HG02981 (cell line): ENCODE results near the gene CERT1.

Experiments
- ATAC-seq: cut with Tn5 transposase; IDR thresholded peaks from one replicate; pipeline ENCODE4 v1.9.1; 2021; ENCODE audit warnings: mild to moderate bottlenecking, moderate library complexity; ENCODE audit not compliant: unreplicated experiment

The CERT1 gene

GRCh38 chr5:75482482-75482881, 28.9 kb downstream of the CERT1 start:
- ATAC-seq: no peak

- no peak for ATAC-seq
These were observed 30.4 kb downstream of the CERT1 start for GRCh38 chr5:75481024-75481423.

- ATAC-seq: no peak
These were observed 36.1 kb downstream of the CERT1 start for GRCh38 chr5:75475364-75475763.

- no peak for ATAC-seq
These were observed 38.0 kb downstream of the CERT1 start for GRCh38 chr5:75473463-75473862.

- ATAC-seq: no peak
These were observed 38.5 kb downstream of the CERT1 start for GRCh38 chr5:75472973-75473372.

- ATAC-seq: no peak
These were observed 40.2 kb downstream of the CERT1 start for GRCh38 chr5:75471193-75471592.

- ATAC-seq: no peak
These were observed 42.4 kb downstream of the CERT1 start for GRCh38 chr5:75469017-75469416.

GRCh38 chr5:75468593-75468992, 42.8 kb downstream of the CERT1 start:
- no peak for ATAC-seq

GRCh38 chr5:75466006-75466716, 45.3 kb downstream of the CERT1 start:
- no peak for ATAC-seq

GRCh38 chr5:75465480-75465879, 45.9 kb downstream of the CERT1 start:
- ATAC-seq: no peak

- ATAC-seq: no peak
These were observed 47.7 kb downstream of the CERT1 start for GRCh38 chr5:75463726-75464125.

GRCh38 chr5:75461679-75462078, 49.8 kb downstream of the CERT1 start:
- ATAC-seq: no peak

GRCh38 chr5:75460942-75461610, 50.4 kb downstream of the CERT1 start:
- ATAC-seq: peak; percentile 86

GRCh38 chr5:75460532-75460931, 50.9 kb downstream of the CERT1 start:
- no peak for ATAC-seq

GRCh38 chr5:75457691-75458090, 53.7 kb downstream of the CERT1 start:
- ATAC-seq: no peak

- no peak for ATAC-seq
These were observed 54.3 kb downstream of the CERT1 start for GRCh38 chr5:75457161-75457560.

- no peak for ATAC-seq
These were observed 61.4 kb downstream of the CERT1 start for GRCh38 chr5:75450069-75450468.

- ATAC-seq: no peak
These were observed 65.4 kb downstream of the CERT1 start for GRCh38 chr5:75446068-75446467.

GRCh38 chr5:75441560-75441959, 69.9 kb downstream of the CERT1 start:
- ATAC-seq: no peak

GRCh38 chr5:75439276-75439675, 72.2 kb downstream of the CERT1 start:
- ATAC-seq: no peak

- ATAC-seq: no peak
These were observed 72.7 kb downstream of the CERT1 start for GRCh38 chr5:75438722-75439121.

- ATAC-seq: no peak
These were observed 76.3 kb downstream of the CERT1 start for GRCh38 chr5:75435096-75435495.
